GM06990 (cell line): ENCODE results near the gene SUSD1.

Source experiments
- DNase-seq: peaks from one replicate; pipeline ENCODE4 v3.0.0-alpha.2; 2011; ENCODE audit not compliant: insufficient read length; ENCODE audit errors: extremely low read depth
- H3K27me3 ChIP-seq: replicated peaks from 2 replicates; pipeline ENCODE4 v1.6.0; 2011; ENCODE audit warnings: low read length; ENCODE audit not compliant: control insufficient read depth, insufficient read depth
- H3K36me3 ChIP-seq: 2 replicates; pipeline ENCODE4 v1.5.1; 2011; ENCODE audit warnings: low read length; ENCODE audit not compliant: control insufficient read depth, insufficient read depth
- H3K4me3 ChIP-seq: replicated peaks from 2 replicates; pipeline ENCODE4 v1.5.1; 2011; ENCODE audit warnings: low read depth, mild to moderate bottlenecking, control low read depth, low read length
- CTCF ChIP-seq: IDR thresholded peaks from 2 replicates; pipeline ENCODE4 v1.5.1; 2011; ENCODE audit warnings: low read length, control low read depth, mild to moderate bottlenecking, inconsistent platforms; ENCODE audit not compliant: insufficient read depth, poor library complexity, severe bottlenecking

The SUSD1 gene

GRCh38 chr9:112025850-112026249 lies 149.2 kb downstream of the SUSD1 start:
- Histone ChIP-seq H3K36me3 (no peaks in the 10 kb centered on the region; the same call in 1 of the 2 replicates), H3K4me3 (no peak overlapping the region), H3K27me3 (no peaks in the 10 kb centered on the region)
- DNase-seq = no peak
- TF ChIP-seq CTCF = no peak

GRCh38 chr9:112021742-112022141 lies 153.4 kb downstream of the SUSD1 start:
- Histone ChIP-seq H3K27me3 (no peaks in the 10 kb centered on the region), H3K36me3 (no peaks in the 10 kb centered on the region; the same call in 1 of the 2 replicates), H3K4me3 (no peak overlapping the region)
- no peak for TF ChIP-seq CTCF
- DNase-seq = no peak

DNA sequence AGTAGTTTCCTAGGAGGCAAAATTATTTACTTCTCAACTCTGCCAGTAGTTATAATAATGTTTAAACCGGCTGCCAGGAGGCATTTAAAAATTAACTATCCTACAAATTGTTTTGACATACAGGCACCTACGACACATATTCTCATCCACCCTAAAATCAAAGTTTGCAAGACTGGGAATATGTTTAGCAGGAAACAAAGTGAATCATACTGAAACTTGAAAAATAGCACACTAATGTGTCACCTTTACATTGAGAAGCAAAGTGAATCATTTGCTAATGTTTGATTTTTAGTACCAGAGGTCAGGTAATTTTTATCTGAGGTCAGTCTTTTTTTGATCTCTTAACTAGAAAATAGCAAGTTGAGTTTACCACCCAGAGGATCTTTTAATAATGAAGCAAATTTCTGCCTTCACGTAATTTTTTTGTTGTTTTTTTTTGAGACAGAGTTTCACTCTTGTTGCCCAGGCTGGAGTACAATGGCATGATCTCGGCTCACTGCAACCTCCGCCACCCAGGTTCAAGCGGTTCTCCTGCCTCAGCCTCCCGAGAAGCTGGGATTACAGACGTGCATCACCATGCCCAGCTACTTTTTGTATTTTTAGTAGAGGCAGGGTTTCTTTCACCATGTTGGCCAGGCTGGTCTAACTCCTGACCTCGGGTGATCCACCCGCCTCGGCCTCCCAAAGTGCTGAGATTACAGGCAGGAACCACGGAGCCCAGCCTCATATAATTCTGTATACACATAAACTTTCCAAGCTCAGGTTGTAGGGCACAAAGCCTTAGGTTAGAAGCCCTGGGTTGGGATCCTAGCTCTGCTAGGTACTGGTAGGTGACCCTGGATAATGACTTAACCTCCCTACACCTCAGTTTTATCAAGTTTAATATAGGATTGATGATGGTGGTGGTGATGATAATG lies 154.2 kb downstream of the SUSD1 start:
- Histone ChIP-seq H3K36me3 (no peaks in the 10 kb centered on the region; the same call in 1 of the 2 replicates), H3K27me3 (no peaks in the 10 kb centered on the region), H3K4me3 (no peak overlapping the region)
- TF ChIP-seq CTCF = no peak
- DNase-seq = no peak

DNA sequence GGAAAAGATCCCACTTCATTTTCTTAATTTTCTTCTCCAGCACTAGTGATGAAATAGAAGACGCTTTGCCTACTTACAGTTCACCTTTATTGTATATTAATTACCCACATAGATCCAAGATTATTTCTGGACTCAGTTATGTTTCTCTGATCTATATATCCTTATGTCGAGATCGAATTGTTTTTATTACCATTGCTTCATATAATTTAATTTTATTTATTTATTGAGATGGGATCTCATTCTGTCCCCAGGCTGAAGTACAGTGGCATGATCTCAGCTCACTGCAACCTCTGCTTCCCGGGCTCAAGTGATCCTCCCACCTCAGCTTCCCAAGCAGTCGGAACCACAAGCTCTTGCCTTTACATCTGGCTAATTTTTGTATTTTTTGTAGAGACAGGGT lies 157.2 kb downstream of the SUSD1 start:
- no peak for TF ChIP-seq CTCF
- DNase-seq = no peak
- Histone ChIP-seq H3K27me3 (no peaks in the 10 kb centered on the region), H3K36me3 (no peaks in the 10 kb centered on the region), H3K4me3 (no peak overlapping the region)

- no peak for TF ChIP-seq CTCF
- no peaks in the 10 kb centered on the region for H3K36me3 ChIP-seq
- no peak overlapping the region for H3K4me3 ChIP-seq
- DNase-seq = no peak
- H3K27me3 ChIP-seq = no peaks in the 10 kb centered on the region
Observed at GRCh38 chr9:112015736-112016135, 159.4 kb downstream of the SUSD1 start.

- H3K4me3 ChIP-seq = no peak overlapping the region
- no peaks in the 10 kb centered on the region for H3K27me3 ChIP-seq
- no peaks in the 10 kb centered on the region for H3K36me3 ChIP-seq
- no peak for DNase-seq
- no peak for TF ChIP-seq CTCF
Observed at GRCh38 chr9:112015149-112015548, 159.9 kb downstream of the SUSD1 start.
